ENCODE data around the gene AKAP12.
"Not testable (repeated sequence)": the region's sequence is repeated elsewhere in the genome, so short reads cannot be mapped to it uniquely, and the experiment has no call there.

AKAP12 gene

GRCh38 chr6:151350442-151351145 is 110.8 kb downstream of the AKAP12 start:
- DNase-seq = no peak

GRCh38 chr6:151351146-151351700 is 111.5 kb downstream of the AKAP12 start:
- no peak for DNase-seq

GRCh38 chr6:151351731-151352130 is 112.0 kb downstream of the AKAP12 start:
- DNase-seq = no peak

- DNase-seq = peak in 1 of 4 experiments; percentile 13
Measured at GRCh38 chr6:151352410-151353396, 112.9 kb downstream of the AKAP12 start.

- DNase-seq = no peak
Measured at GRCh38 chr6:151353795-151354194, 114.0 kb downstream of the AKAP12 start.

- DNase-seq = not testable (repeated sequence)
Measured at GRCh38 chr6:151356983-151357382, 117.2 kb downstream of the AKAP12 start.

- no peak for DNase-seq
Measured at GRCh38 chr6:151357758-151358436, 118.1 kb downstream of the AKAP12 start.

- DNase-seq = no peak
Measured at GRCh38 chr6:151358475-151358874, 118.7 kb downstream of the AKAP12 start.

- no peak for DNase-seq
Measured at GRCh38 chr6:151359486-151359885, 119.7 kb downstream of the AKAP12 start.

- no peak for DNase-seq
Measured at GRCh38 chr6:151365233-151365632, 125.5 kb downstream of the AKAP12 start.

GRCh38 chr6:151370509-151371078 is 130.8 kb downstream of the AKAP12 start:
- DNase-seq = no peak

- DNase-seq = no peak
Measured at GRCh38 chr6:151372164-151372563, 132.4 kb downstream of the AKAP12 start.

- DNase-seq = peak; percentile 15 to 59 (median 54)
Measured at GRCh38 chr6:151374036-151374683, 134.4 kb downstream of the AKAP12 start.

GRCh38 chr6:151375833-151376232 is 136.1 kb downstream of the AKAP12 start:
- DNase-seq = no peak

GRCh38 chr6:151376440-151376839 is 136.7 kb downstream of the AKAP12 start:
- DNase-seq = no peak

- no peak for DNase-seq
Measured at GRCh38 chr6:151377095-151377494, 137.3 kb downstream of the AKAP12 start.

- peak; percentile 45 to 59 (median 54) for DNase-seq
Measured at GRCh38 chr6:151379933-151380847, 140.4 kb downstream of the AKAP12 start.

GRCh38 chr6:151380848-151381205 is 141.1 kb downstream of the AKAP12 start:
- DNase-seq = no peak

GRCh38 chr6:151381722-151382121 is 142.0 kb downstream of the AKAP12 start:
- no peak for DNase-seq

- not testable (repeated sequence) for DNase-seq
Measured at GRCh38 chr6:151382631-151383030, 142.9 kb downstream of the AKAP12 start.

- no peak for DNase-seq
Measured at GRCh38 chr6:151384151-151384550, 144.4 kb downstream of the AKAP12 start.
